Kidney (tissue), 14 donors: ENCODE results near the gene ARHGEF3. TPM values are rescaled to one million over a fixed set of nuclear protein-coding genes. Genes with fewer than 3 reads are reported as not detected.

Source experiments
- DNase-seq, 5 donors: peaks; one replicate each; pipeline ENCODE4 v3.0.0-alpha.2; 2013 to 2020
- FAIRE-seq: peaks from 2 replicates; lab custom pipeline; 2012; peaks lifted over from hg19 to GRCh38; lab: Jason Lieb, UNC
- H3K27ac ChIP-seq, 2 donors: one replicate each; pipeline ENCODE4 v1.7.0; 2013; ENCODE audit warnings: low read depth in 2 of 2, low read length in 2 of 2, inconsistent platforms in 1 of 2
- H3K27me3 ChIP-seq: one replicate; pipeline ENCODE4 v1.7.1; 2013; ENCODE audit warnings: low read length, inconsistent platforms; ENCODE audit not compliant: control insufficient read depth, insufficient read depth
- H3K36me3 ChIP-seq, 3 donors: one replicate each; pipeline versions ENCODE4 v1.7.0 to v1.7.1; 2013; ENCODE audit warnings: low read length in 3 of 3, control low read depth in 1 of 3, inconsistent platforms in 1 of 3; ENCODE audit not compliant: insufficient read depth in 3 of 3, control insufficient read depth in 2 of 3
- H3K4me1 ChIP-seq, 3 donors: one replicate each; pipeline versions ENCODE4 v1.7.0 to v1.7.1; 2013; ENCODE audit warnings: low read length in 3 of 3, inconsistent platforms in 1 of 3, low read depth in 1 of 3; ENCODE audit not compliant: control insufficient read depth in 2 of 3, insufficient read depth in 2 of 3
- H3K4me3 ChIP-seq, 3 donors: one replicate each; pipeline versions ENCODE4 v1.7.0 to v1.8.1; 2013; ENCODE audit warnings: low read length in 3 of 3, control low read depth in 1 of 3, inconsistent platforms in 1 of 3
- H3K9ac ChIP-seq, 3 donors: one replicate each; pipeline versions ENCODE4 v1.7.0 to v1.7.1; 2013; ENCODE audit warnings: low read length in 3 of 3, control low read depth in 1 of 3, inconsistent platforms in 1 of 3
- H3K9me3 ChIP-seq, 3 donors: one replicate each; pipeline versions ENCODE4 v1.7.0 to v1.7.1; 2013; ENCODE audit warnings: low read length in 3 of 3, control low read depth in 1 of 3, inconsistent platforms in 1 of 3; ENCODE audit not compliant: control insufficient read depth in 2 of 3, insufficient read depth in 1 of 3
- CTCF ChIP-seq: IDR thresholded peaks from 3 replicates; pipeline ENCODE4 v1.5.1; 2012; ENCODE audit warnings: mild to moderate bottlenecking, moderate library complexity, borderline replicate concordance; ENCODE audit not compliant: insufficient read depth; ENCODE audit errors: extremely low read depth
- intact Hi-C: fragments of 100-400 bp; cut with DNase I; formaldehyde crosslinking; loops from one replicate; pipeline ENCODE4 v1.11.1; 2022
- polyA plus RNA-seq: library from polyadenylated mRNA; stranded (reverse); fragments of 350-450 nt; fragmentation: Illumina TruSeq; extraction: RNeasy Lipid Tissue Mini Kit (QIAGEN cat#74804); gene quantifications from one replicate; pipeline ENCODE4 v1.2.3, GENCODE V29; 2014; ENCODE audit warnings: low read depth, low replicate concordance; ENCODE audit not compliant: insufficient read depth
- total RNA-seq: library from RNA; stranded (reverse); fragmentation: NEBNext Ultra II Directional; extraction: Animal tissue kit (Norgen Biotek cat#: 25700); gene quantifications from one replicate; pipeline ENCODE4 v1.2.1, GENCODE V29; 2021
- donor health status: control.
- donor health status: control.
- donor health status: control.
- donor health status: control.
- donor health status: control.
- donor health status: DM: yes; HTN: yes; CAD: no.
- donor health status: Normal renal cell carcinoma (clear cell type).

ARHGEF3 gene
- total and polyA plus RNA-seq, 2 donors from 2014 or later, result 25.8 to 56.3 TPM

GRCh38 chr3:56789076-56789475 is 12.7 kb downstream of the ARHGEF3 start:
- Histone ChIP-seq H3K27me3 (no peaks in the 10 kb centered on the region), H3K9me3 (no peaks in the 10 kb centered on the region), H3K4me3 (no peak overlapping the region), H3K36me3 (no peaks in the 10 kb centered on the region), H3K9ac (no peak overlapping the region), H3K27ac (no peak overlapping the region), H3K4me1 (peaks cover 0 to 23% (median 23%) of the 10 kb centered on the region in 3 donors)
- no peak for FAIRE-seq
- TF ChIP-seq CTCF, result no peak
- DNase-seq, result no peak
- intact Hi-C loops, result no loop called here

GRCh38 chr3:56788521-56788920 is 13.2 kb downstream of the ARHGEF3 start:
- Histone ChIP-seq H3K4me3 (no peak overlapping the region), H3K27ac (no peak overlapping the region), H3K9ac (no peak overlapping the region), H3K36me3 (no peaks in the 10 kb centered on the region), H3K4me1 (peaks cover 0 to 29% (median 29%) of the 10 kb centered on the region in 3 donors), H3K27me3 (no peaks in the 10 kb centered on the region), H3K9me3 (no peaks in the 10 kb centered on the region)
- no peak for TF ChIP-seq CTCF
- intact Hi-C loops, result no loop called here
- FAIRE-seq, result no peak
- DNase-seq, result peak in 1 of 5 donors; percentile 6

- H3K9me3 ChIP-seq, result no peaks in the 10 kb centered on the region
- no peak overlapping the region for H3K27ac ChIP-seq
- no peaks in the 10 kb centered on the region for H3K27me3 ChIP-seq
- FAIRE-seq, result no peak
- intact Hi-C loops, result no loop called here
- H3K4me1 ChIP-seq, result peaks cover 0 to 35% (median 34%) of the 10 kb centered on the region in 3 donors
- DNase-seq, result peak in 1 of 5 donors; percentile 16
- TF ChIP-seq CTCF, result no peak
- H3K4me3 ChIP-seq, result no peak overlapping the region
- no peak overlapping the region for H3K9ac ChIP-seq
- H3K36me3 ChIP-seq, result no peaks in the 10 kb centered on the region
Measured at GRCh38 chr3:56787784-56788256, 13.9 kb downstream of the ARHGEF3 start.
